B cell (primary cell): ENCODE measurements around the gene NRDC. TPM values are rescaled to one million over a fixed set of nuclear protein-coding genes. Genes with fewer than 3 reads are reported as not detected.
A peak's percentile ranks its signal among the peaks of the same experiment; 100 is the strongest.

Source experiments
- ATAC-seq: fragments of 200-7000 bp; cut with Tn5 transposase; one replicate; pipeline ENCODE4 v1.10.0; 2021; ENCODE audit warnings: low read depth, mild to moderate bottlenecking, moderate number of reproducible peaks, moderate library complexity
- CTCF ChIA-PET: fragments of 350-600 bp; sonication (Branson Sonifier 250); formaldehyde crosslinking; loops from one replicate; lab custom pipeline; 2021; ENCODE audit warnings: antibody characterized with exemption, inconsistent platforms; lab: Charles Lee
- POLR2A ChIA-PET: fragments of 350-600 bp; sonication (Branson Sonifier 250); formaldehyde crosslinking; loops from one replicate; lab custom pipeline; 2021; ENCODE audit warnings: antibody characterized with exemption; lab: Charles Lee
- DNase-seq: peaks from one replicate; pipeline ENCODE4 v3.0.0; 2013
- H2AFZ ChIP-seq: 2 replicates; pipeline ENCODE4 v1.6.1; 2012; ENCODE audit warnings: mild to moderate bottlenecking, low read depth, low read length; ENCODE audit not compliant: insufficient read depth, poor library complexity, severe bottlenecking
- H3K27ac ChIP-seq, 2 donors: 1 replicate in 1 of 2; 2 replicates in 1 of 2; pipeline ENCODE4 v1.5.1; 2012 to 2013; ENCODE audit warnings: low read length in 2 of 2, mild to moderate bottlenecking in 2 of 2, moderate library complexity in 1 of 2
- H3K27me3 ChIP-seq, 4 experiments: fragments of 200-600 bp in 1 of 4; sonication (generic) in 1 of 4; replicated peaks in 1 of 4; 1 replicate in 2 of 4; 2 replicates in 2 of 4; pipeline versions ENCODE4 v1.6.1 to v1.7.0; 2013 to 2016; ENCODE audit warnings: low read length in 3 of 4, mild to moderate bottlenecking in 2 of 4, mixed read lengths in 1 of 4, moderate library complexity in 1 of 4; ENCODE audit not compliant: insufficient read depth in 4 of 4, control insufficient read depth in 3 of 4; ENCODE audit errors: control extremely low read depth in 1 of 4
- H3K36me3 ChIP-seq, 2 experiments: replicated peaks in 1 of 2; 1 replicate in 1 of 2; 2 replicates in 1 of 2; pipeline versions ENCODE4 v1.6.1 to v1.7.1; 2013; ENCODE audit warnings: low read length in 1 of 2; ENCODE audit not compliant: insufficient read depth in 2 of 2, control insufficient read depth in 1 of 2; ENCODE audit errors: control extremely low read depth in 1 of 2, extremely low read depth in 1 of 2
- H3K4me1 ChIP-seq, 2 donors: fragments of 200-600 bp in 1 of 2; sonication (generic) in 1 of 2; 1 replicate in 1 of 2; 2 replicates in 1 of 2; pipeline versions ENCODE4 v1.5.1 to v1.6.1; 2013 to 2017; ENCODE audit warnings: low read length in 2 of 2; ENCODE audit not compliant: control insufficient read depth in 2 of 2, insufficient read depth in 2 of 2
- H3K4me2 ChIP-seq: replicated peaks from 2 replicates; pipeline ENCODE3; 2012; ENCODE audit warnings: mild to moderate bottlenecking, low read depth, low read length; ENCODE audit not compliant: poor library complexity, severe bottlenecking
- H3K4me3 ChIP-seq, 5 experiments: fragments of 200-600 bp in 1 of 5; sonication (generic) in 1 of 5; 1 replicate in 3 of 5; 2 replicates in 2 of 5; pipeline versions ENCODE4 v1.5.1 to v1.7.0; 2011 to 2016; ENCODE audit warnings: low read length in 4 of 5, mild to moderate bottlenecking in 4 of 5, low read depth in 2 of 5, control low read depth in 1 of 5, moderate library complexity in 1 of 5; ENCODE audit not compliant: insufficient read depth in 1 of 5; ENCODE audit errors: control extremely low read depth in 1 of 5, extremely low read depth in 1 of 5
- H3K79me2 ChIP-seq: fragments of 200-600 bp; sonication (generic); one replicate; pipeline ENCODE4 v1.6.0; 2016; ENCODE audit warnings: low read length; ENCODE audit not compliant: control insufficient read depth, insufficient read depth
- H3K9ac ChIP-seq: fragments of 200-600 bp; sonication (generic); 2 replicates; pipeline ENCODE4 v1.6.1; 2017; ENCODE audit warnings: mild to moderate bottlenecking, low read length, moderate library complexity
- H3K9me3 ChIP-seq, 3 donors: one replicate each; pipeline versions ENCODE4 v1.6.1 to v1.7.1; 2013; ENCODE audit warnings: low read length in 2 of 3; ENCODE audit not compliant: control insufficient read depth in 2 of 3, insufficient read depth in 1 of 3; ENCODE audit errors: control extremely low read depth in 1 of 3
- H4K20me1 ChIP-seq: 2 replicates; pipeline ENCODE4 v1.6.0; 2012; ENCODE audit warnings: mild to moderate bottlenecking, low read length; ENCODE audit not compliant: insufficient read depth, control insufficient read depth, poor library complexity, severe bottlenecking
- H3K27ac Mint-ChIP-seq: one replicate; pipeline ENCODE4 v1.8.0; 2021; ENCODE audit warnings: mixed read lengths
- H3K27me3 Mint-ChIP-seq: one replicate; pipeline ENCODE4 v1.8.0; 2021; ENCODE audit warnings: mixed read lengths
- H3K4me1 Mint-ChIP-seq: one replicate; pipeline ENCODE4 v1.8.0; 2021; ENCODE audit warnings: mixed read lengths
- H3K4me3 Mint-ChIP-seq: one replicate; pipeline ENCODE4 v1.8.0; 2021; ENCODE audit warnings: mixed read lengths
- H3K9me3 Mint-ChIP-seq: one replicate; pipeline ENCODE4 v1.8.0; 2022; ENCODE audit warnings: mixed read lengths; ENCODE audit not compliant: insufficient read depth
- CTCF ChIP-seq: fragments of 200-600 bp; IDR thresholded peaks from one replicate; pipeline ENCODE4 v1.8.0; 2022; ENCODE audit warnings: antibody characterized with exemption, mild to moderate bottlenecking
- EZH2 ChIP-seq: IDR thresholded peaks from 2 replicates; pipeline ENCODE4 v1.6.1; 2012; ENCODE audit warnings: borderline replicate concordance, low read depth, mild to moderate bottlenecking, moderate library complexity, low read length; ENCODE audit not compliant: insufficient read depth, poor library complexity, severe bottlenecking
- WGBS: methylation state at CpG from one replicate; pipeline ENCODE4 v1.1.5; 2013; ENCODE audit warnings: missing lambda C conversion rate; ENCODE audit not compliant: insufficient coverage; 5-methylcytosine and 5-hydroxymethylcytosine counted together
- intact Hi-C: fragments of 100-400 bp; cut with micrococcal nuclease; formaldehyde crosslinking; loops from one replicate; pipeline ENCODE4 v1.10.0; 2022
- polyA plus RNA-seq: library from polyadenylated mRNA; depleted of rRNA; stranded (reverse); fragments of >200 nt; gene quantifications from 2 replicates; pipeline ENCODE4 v1.2.3, GENCODE V29; 2012
- total RNA-seq, 2 donors: library from RNA; stranded (reverse); fragments of 120-200 nt in 1 of 2; gene quantifications; 1 replicate in 1 of 2; 2 replicates in 1 of 2; pipeline versions ENCODE4 v1.2.3 to v1.2.4, GENCODE V29; 2013 to 2022

Gene NRDC
- total and polyA plus RNA-seq, 2 donors (not counting 1 experiment from before 2014, with no cell fraction given): 55.3 to 154 TPM

- H3K27me3 Mint-ChIP-seq: peaks cover 26% of the 10 kb centered on the region
- Histone ChIP-seq H3K4me2 (no peak overlapping the region), H3K4me1 (peaks cover 6 to 10% of the 10 kb centered on the region in 2 donors), H4K20me1 (no peaks in the 10 kb centered on the region), H3K4me3 (no peak overlapping the region), H3K79me2 (no peaks in the 10 kb centered on the region), H3K36me3 (no peaks in the 10 kb centered on the region), H3K9ac (no peak overlapping the region), H3K9me3 (no peaks in the 10 kb centered on the region), H3K27me3 (peaks cover 0 to 3% (median 1%) of the 10 kb centered on the region in 4 experiments), H3K27ac (no peak overlapping the region), H2AFZ (no peak overlapping the region)
- no peak for ATAC-seq
- H3K4me1 Mint-ChIP-seq: peaks cover 10% of the 10 kb centered on the region
- H3K4me3 Mint-ChIP-seq: no peak overlapping the region
- TF ChIP-seq CTCF (no peak), EZH2 (no peak)
- no peak overlapping the region for H3K27ac Mint-ChIP-seq
- no CpG with 5 or more reads among the region's 2 CpGs for WGBS
- CTCF ChIA-PET: no interaction called here
- POLR2A ChIA-PET: no interaction called here
- no peak for DNase-seq
- intact Hi-C loops: no loop called here
- no peaks in the 10 kb centered on the region for H3K9me3 Mint-ChIP-seq
These were observed 30.0 kb upstream of the NRDC start for GRCh38 chr1:51908499-51908898.

- Histone ChIP-seq H3K79me2 (no peaks in the 10 kb centered on the region), H3K4me1 (peaks cover 6 to 10% of the 10 kb centered on the region in 2 donors), H2AFZ (no peak overlapping the region), H3K4me2 (no peak overlapping the region), H3K27ac (no peak overlapping the region), H3K9ac (no peak overlapping the region), H4K20me1 (no peaks in the 10 kb centered on the region), H3K9me3 (no peaks in the 10 kb centered on the region), H3K4me3 (no peak overlapping the region), H3K36me3 (no peaks in the 10 kb centered on the region), H3K27me3 (peaks cover 0 to 3% (median 1%) of the 10 kb centered on the region in 4 experiments)
- peak overlapping the region; percentile 84 for H3K27ac Mint-ChIP-seq
- H3K4me3 Mint-ChIP-seq: no peak overlapping the region
- H3K4me1 Mint-ChIP-seq: peaks cover 10% of the 10 kb centered on the region
- WGBS: 45% methylated on average over 2 of the region's 4 CpGs
- ChIA-PET CTCF (interaction anchor here (0.6 kb wide), 1 partner anchor 10 kb away, joined by 3 read pairs; no protein-coding TSS in a partner anchor), POLR2A (no interaction called here)
- H3K27me3 Mint-ChIP-seq: peaks cover 23% of the 10 kb centered on the region
- intact Hi-C loops: no loop called here
- ATAC-seq: no peak
- no peaks in the 10 kb centered on the region for H3K9me3 Mint-ChIP-seq
- DNase-seq: no peak
- TF ChIP-seq EZH2: no peak
- no peak for TF ChIP-seq CTCF
These were observed 28.7 kb upstream of the NRDC start for GRCh38 chr1:51907079-51907702.
